Measurements from ENCODE around the gene SH2B3.

DNA sequence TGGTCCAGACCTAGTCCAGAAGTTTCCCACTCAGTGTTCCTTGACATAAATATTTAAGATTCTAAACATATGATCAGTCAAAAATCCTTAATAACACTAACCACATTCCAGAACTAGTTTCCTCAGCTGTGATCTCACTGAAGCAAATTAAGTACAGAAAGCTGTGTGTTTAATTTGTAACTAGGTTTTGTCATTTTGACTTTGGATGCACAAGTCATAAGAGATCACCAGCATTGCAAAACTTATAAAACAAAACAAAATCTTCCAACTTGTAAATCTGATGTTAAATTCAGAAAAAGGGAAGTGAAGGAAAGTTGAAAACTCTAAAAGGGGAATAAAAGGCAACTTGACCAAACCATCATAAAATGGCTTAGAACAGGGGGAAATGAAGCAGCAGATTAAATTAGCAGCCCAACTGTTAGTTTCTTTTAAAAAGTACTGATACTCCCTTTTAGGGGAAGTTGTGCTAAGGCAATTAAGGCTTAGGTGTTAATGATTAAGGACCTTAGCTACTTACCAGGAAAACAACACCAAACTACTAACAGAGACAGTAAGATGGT, 56.6 kb downstream of the SH2B3 start:
- TF ChIP-seq CTCF (conservative IDR thresholded peaks at IDR 0.05) (no peak), EZH2 (IDR thresholded peaks at IDR 0.05; ENCODE audit: low read depth) (no peak)
